HEK293T (cell line): ENCODE data around the gene TPX2.

Source experiments
- ARNT ChIP-seq: fragments of 450-650 bp; IDR thresholded peaks from 2 replicates; pipeline ENCODE4 v1.6.1; 2017; ENCODE audit warnings: mild to moderate bottlenecking
- BHLHE40 ChIP-seq: fragments of 450-650 bp; IDR thresholded peaks from 2 replicates; pipeline ENCODE4 v1.6.1; 2016; ENCODE audit warnings: mild to moderate bottlenecking, moderate library complexity, borderline replicate concordance
- CTBP1 ChIP-seq: fragments of 450-650 bp; IDR thresholded peaks from 2 replicates; pipeline ENCODE4 v1.6.1; 2016; ENCODE audit warnings: borderline replicate concordance
- FOXA1 ChIP-seq: fragments of 450-650 bp; IDR thresholded peaks from 2 replicates; pipeline ENCODE4 v1.6.1; 2016; ENCODE audit warnings: mild to moderate bottlenecking
- LEF1 ChIP-seq: fragments of 450-650 bp; IDR thresholded peaks from 2 replicates; pipeline ENCODE4 v1.6.1; 2017; ENCODE audit warnings: mild to moderate bottlenecking, borderline replicate concordance
- NFRKB ChIP-seq: fragments of 450-650 bp; IDR thresholded peaks from 2 replicates; pipeline ENCODE4 v1.6.1; 2016; ENCODE audit warnings: mild to moderate bottlenecking, moderate library complexity
- PKNOX1 ChIP-seq: fragments of 450-650 bp; IDR thresholded peaks from 2 replicates; pipeline ENCODE4 v1.6.1; 2016

GRCh38 chr20:31780839-31781238 lies 41.7 kb downstream of the TPX2 start:
- TF ChIP-seq BHLHE40, result no peak
- TF ChIP-seq ARNT, result no peak
- TF ChIP-seq PKNOX1, result no peak
- TF ChIP-seq NFRKB, result no peak
- TF ChIP-seq FOXA1, result no peak
- TF ChIP-seq LEF1, result no peak
- TF ChIP-seq CTBP1, result no peak
